ENCODE measurements around the gene ATOH8. TPM values are rescaled to one million over a fixed set of nuclear protein-coding genes. Genes with fewer than 3 reads are reported as not detected.
A peak's percentile ranks its signal among the peaks of the same experiment; 100 is the strongest.

Gene ATOH8
- total RNA-seq, 1 donor from 2014 or later: 7.7 TPM

GRCh38 chr2:85788603-85789002 lies 34.8 kb downstream of the ATOH8 start:
- H3K36me3 Mint-ChIP-seq (ENCODE audit: low read depth): no peaks in the 10 kb centered on the region
- H3K9me3 Mint-ChIP-seq: no peaks in the 10 kb centered on the region
- no peak overlapping the region for H3K4me3 Mint-ChIP-seq
- no peak for TF ChIP-seq CTCF (conservative IDR thresholded peaks at IDR 0.05)
- H3K27ac Mint-ChIP-seq (ENCODE audit: unreplicated experiment): no peak overlapping the region
- H3K27me3 Mint-ChIP-seq (ENCODE audit: low read depth): no peaks in the 10 kb centered on the region
- DNase-seq (ENCODE audit: low read depth, low spot score): no peak
- peaks cover 36% of the 10 kb centered on the region for H3K4me1 Mint-ChIP-seq

DNA sequence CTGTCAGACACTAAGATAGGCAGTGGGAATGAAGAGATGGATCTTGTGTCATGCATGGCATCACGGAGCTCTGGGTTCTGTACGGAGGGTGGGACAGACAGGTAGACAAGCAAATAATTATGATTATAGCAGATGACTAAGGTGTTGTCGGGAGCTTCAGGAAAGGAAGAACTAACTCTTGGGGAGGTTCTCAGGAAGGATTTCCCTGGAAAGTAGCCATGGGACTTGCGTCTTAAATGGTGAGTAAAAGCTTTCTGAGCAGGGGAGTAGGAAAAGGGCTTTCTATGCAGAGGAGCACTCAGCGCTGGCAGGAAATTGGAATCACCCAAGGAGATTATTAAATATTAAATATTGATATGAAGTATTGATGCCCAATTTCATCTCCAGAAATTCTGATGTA lies 35.5 kb downstream of the ATOH8 start:
- H3K4me1 Mint-ChIP-seq: peaks cover 41% of the 10 kb centered on the region
- no peaks in the 10 kb centered on the region for H3K9me3 Mint-ChIP-seq
- no peak overlapping the region for H3K4me3 Mint-ChIP-seq
- H3K36me3 Mint-ChIP-seq (ENCODE audit: low read depth): no peaks in the 10 kb centered on the region
- DNase-seq (ENCODE audit: low read depth, low spot score): no peak
- no peaks in the 10 kb centered on the region for H3K27me3 Mint-ChIP-seq (ENCODE audit: low read depth)
- no peak for TF ChIP-seq CTCF (conservative IDR thresholded peaks at IDR 0.05)
- H3K27ac Mint-ChIP-seq (ENCODE audit: unreplicated experiment): no peak overlapping the region

DNA sequence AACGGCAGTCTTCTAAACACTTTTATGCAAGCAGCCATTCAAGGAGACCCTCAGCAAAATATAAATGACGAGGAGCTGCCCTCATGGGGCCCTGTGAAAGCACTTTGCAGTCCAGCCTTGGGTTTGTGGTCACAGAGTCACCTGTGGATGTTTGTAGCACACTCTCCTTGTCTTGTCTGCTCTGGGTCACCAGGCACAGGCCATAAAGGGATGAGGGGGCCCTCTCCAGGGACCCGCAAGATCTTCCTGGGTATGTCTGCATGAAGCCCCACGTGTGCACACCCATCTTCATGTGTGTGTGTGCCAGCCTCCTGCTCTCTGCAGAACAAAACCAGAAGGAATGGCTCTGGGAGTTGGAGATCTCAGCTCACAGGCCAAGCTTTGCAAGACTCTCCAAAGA lies 36.2 kb downstream of the ATOH8 start:
- DNase-seq (ENCODE audit: low read depth, low spot score): no peak
- Mint-ChIP-seq H3K27ac (ENCODE audit: unreplicated experiment) (no peak overlapping the region), H3K4me3 (no peak overlapping the region), H3K9me3 (no peaks in the 10 kb centered on the region), H3K4me1 (peaks cover 43% of the 10 kb centered on the region), H3K36me3 (ENCODE audit: low read depth) (no peaks in the 10 kb centered on the region), H3K27me3 (ENCODE audit: low read depth) (no peaks in the 10 kb centered on the region)
- TF ChIP-seq CTCF (conservative IDR thresholded peaks at IDR 0.05): no peak

GRCh38 chr2:85790499-85791188 lies 36.9 kb downstream of the ATOH8 start:
- Mint-ChIP-seq H3K4me3 (no peak overlapping the region), H3K27me3 (ENCODE audit: low read depth) (no peaks in the 10 kb centered on the region), H3K27ac (ENCODE audit: unreplicated experiment) (peak overlapping the region; percentile 89), H3K9me3 (no peaks in the 10 kb centered on the region), H3K36me3 (ENCODE audit: low read depth) (no peaks in the 10 kb centered on the region), H3K4me1 (peaks cover 45% of the 10 kb centered on the region)
- no peak for TF ChIP-seq CTCF (conservative IDR thresholded peaks at IDR 0.05)
- no peak for DNase-seq (ENCODE audit: low read depth, low spot score)

- no peak for DNase-seq (ENCODE audit: low read depth, low spot score)
- no peak overlapping the region for H3K4me3 Mint-ChIP-seq
- H3K27me3 Mint-ChIP-seq (ENCODE audit: low read depth): no peaks in the 10 kb centered on the region
- peaks cover 52% of the 10 kb centered on the region for H3K4me1 Mint-ChIP-seq
- H3K36me3 Mint-ChIP-seq (ENCODE audit: low read depth): no peaks in the 10 kb centered on the region
- no peaks in the 10 kb centered on the region for H3K9me3 Mint-ChIP-seq
- H3K27ac Mint-ChIP-seq (ENCODE audit: unreplicated experiment): peak overlapping the region; percentile 79
- no peak for TF ChIP-seq CTCF (conservative IDR thresholded peaks at IDR 0.05)
These were observed 38.1 kb downstream of the ATOH8 start for GRCh38 chr2:85791704-85792565.

Data from neural crest cell (in vitro differentiated cells).